RWPE1 (cell line): Measurements from ENCODE around the gene PAK6.

Experiments
- CTCF ChIA-PET: fragments of 350-600 bp; sonication (Branson Sonifier 250); formaldehyde crosslinking; extraction: SDS; loops from one replicate; lab custom pipeline; 2021; lab: Yijun Ruan, JAX
- POLR2A ChIA-PET: fragments of 400-600 bp; formaldehyde crosslinking; extraction: SDS; loops from one replicate; lab custom pipeline; 2020; ENCODE audit warnings: antibody characterized with exemption; ENCODE audit not compliant: low non-redundant PET; lab: Yijun Ruan, JAX
- DNase-seq: peaks from one replicate; pipeline ENCODE4 v3.0.0; 2012; ENCODE audit warnings: low spot score
- H3K27ac ChIP-seq: fragments of 450-650 bp; 2 replicates; pipeline ENCODE4 v1.5.1; 2017
- CTCF ChIP-seq: fragments of 450-650 bp; conservative IDR thresholded peaks from 2 replicates; pipeline ENCODE4 v1.5.1; 2017; ENCODE audit warnings: low read depth, mild to moderate bottlenecking

PAK6 gene

GRCh38 chr15:40238532-40239403 is at the start of gene PAK6:
PAK6 (plus strand) TSS chr15:40239063; CDS start chr15:40264786, 25,723 bp downstream.
- DNase-seq = peak; percentile 97
- POLR2A ChIA-PET = no interaction called here
- CTCF ChIA-PET = interaction anchor here (0.6 to 5.8 kb wide), 7 partner anchors 17 to 401 kb away, joined by 3 to 50 read pairs (median 6); no protein-coding TSS in a partner anchor
- H3K27ac ChIP-seq = peak within 1 kb of the TSS; percentile 100
- TF ChIP-seq CTCF = no peak

GRCh38 chr15:40190591-40190990 is 48.3 kb upstream of the PAK6 start:
- TF ChIP-seq CTCF = no peak
- peak overlapping the region; percentile 23; the same call in 1 of the 2 replicates for H3K27ac ChIP-seq
- ChIA-PET CTCF (interaction anchor here (0.6 to 0.7 kb wide), 4 partner anchors 30 to 175 kb away, joined by 3 to 4 read pairs (median 3); partner anchors contain the start of gene BUB1B), POLR2A (no interaction called here)
- peak; percentile 53 for DNase-seq

- no peak for TF ChIP-seq CTCF
- H3K27ac ChIP-seq = no peak overlapping the region
- CTCF ChIA-PET = no interaction called here
- DNase-seq = no peak
- POLR2A ChIA-PET = no interaction called here
Measured at GRCh38 chr15:40192942-40193341, 45.9 kb upstream of the PAK6 start.

GRCh38 chr15:40197434-40197833 is 41.4 kb upstream of the PAK6 start:
- CTCF ChIA-PET = no interaction called here
- DNase-seq = no peak
- no peak for TF ChIP-seq CTCF
- POLR2A ChIA-PET = no interaction called here
- H3K27ac ChIP-seq = no peak overlapping the region

GRCh38 chr15:40198355-40199085 is 40.3 kb upstream of the PAK6 start:
- DNase-seq = no peak
- ChIA-PET CTCF (interaction anchor here (0.6 kb wide), 1 partner anchor 9 kb away, joined by 3 read pairs; no protein-coding TSS in a partner anchor), POLR2A (no interaction called here)
- no peak for TF ChIP-seq CTCF
- no peak overlapping the region for H3K27ac ChIP-seq

GRCh38 chr15:40204100-40204499 is 34.8 kb upstream of the PAK6 start:
- no peak for TF ChIP-seq CTCF
- no peak overlapping the region for H3K27ac ChIP-seq
- ChIA-PET CTCF (interaction anchor here (0.7 to 1.2 kb wide), 2 partner anchors 14 to 66 kb away, joined by 3 to 5 read pairs; no protein-coding TSS in a partner anchor), POLR2A (no interaction called here)
- DNase-seq = no peak
